HFFc6 (cell line): ENCODE data around the gene NFU1. TPM values are rescaled to one million over a fixed set of nuclear protein-coding genes. Genes with fewer than 3 reads are reported as not detected.

Experiments used
- DNase-seq: peaks from one replicate; pipeline ENCODE4 v3.0.0-alpha.2; 2018
- H3K27ac Mint-ChIP-seq: 2 replicates; pipeline ENCODE4 v1.8.0; 2020; ENCODE audit warnings: mild to moderate bottlenecking, mixed read lengths
- H3K27me3 Mint-ChIP-seq: 2 replicates; pipeline ENCODE4 v1.8.0; 2021; ENCODE audit warnings: mild to moderate bottlenecking, moderate library complexity, mixed read lengths; ENCODE audit not compliant: insufficient read depth
- H3K36me3 Mint-ChIP-seq: 2 replicates; pipeline ENCODE4 v1.8.0; 2021; ENCODE audit warnings: low read depth, mixed read lengths
- H3K4me1 Mint-ChIP-seq: 2 replicates; pipeline ENCODE4 v1.8.0; 2020; ENCODE audit warnings: low read depth, mixed read lengths
- H3K4me3 Mint-ChIP-seq: 2 replicates; pipeline ENCODE4 v1.8.0; 2020; ENCODE audit warnings: mild to moderate bottlenecking, moderate library complexity, mixed read lengths
- H3K9me3 Mint-ChIP-seq: 2 replicates; pipeline ENCODE4 v1.8.0; 2020; ENCODE audit warnings: mild to moderate bottlenecking, mixed read lengths
- total RNA-seq, 6 experiments: library from RNA; stranded (reverse); fragmentation: NEBNext Ultra II Directional; extraction: Animal tissue kit (Norgen Biotek cat#: 25700); gene quantifications; 2 replicates in 1 of 6; 3 replicates in 5 of 6; pipeline ENCODE4 v1.2.3, GENCODE V29; 2021
- TF ChIP-seq, protein P1 (sequence below): fragments of 200-600 bp; sonication (generic); IDR thresholded peaks from 2 replicates; pipeline ENCODE4 v1.5.0; 2021; ENCODE audit warnings: antibody characterized with exemption, mild to moderate bottlenecking

Gene NFU1
- total RNA-seq, 6 experiments from 2014 or later: 60.8 to 76.4 (median 71.6) TPM

GRCh38 chr2:69384618-69385081, 52.6 kb downstream of the NFU1 start:
- H3K36me3 Mint-ChIP-seq: peaks cover 24% of the 10 kb centered on the region
- H3K9me3 Mint-ChIP-seq: no peaks in the 10 kb centered on the region
- H3K4me1 Mint-ChIP-seq: peaks cover 71% of the 10 kb centered on the region
- H3K27me3 Mint-ChIP-seq: no peaks in the 10 kb centered on the region; the same call in 1 of the 2 replicates
- peak; percentile 13 for DNase-seq
- TF ChIP-seq, protein P1, sequence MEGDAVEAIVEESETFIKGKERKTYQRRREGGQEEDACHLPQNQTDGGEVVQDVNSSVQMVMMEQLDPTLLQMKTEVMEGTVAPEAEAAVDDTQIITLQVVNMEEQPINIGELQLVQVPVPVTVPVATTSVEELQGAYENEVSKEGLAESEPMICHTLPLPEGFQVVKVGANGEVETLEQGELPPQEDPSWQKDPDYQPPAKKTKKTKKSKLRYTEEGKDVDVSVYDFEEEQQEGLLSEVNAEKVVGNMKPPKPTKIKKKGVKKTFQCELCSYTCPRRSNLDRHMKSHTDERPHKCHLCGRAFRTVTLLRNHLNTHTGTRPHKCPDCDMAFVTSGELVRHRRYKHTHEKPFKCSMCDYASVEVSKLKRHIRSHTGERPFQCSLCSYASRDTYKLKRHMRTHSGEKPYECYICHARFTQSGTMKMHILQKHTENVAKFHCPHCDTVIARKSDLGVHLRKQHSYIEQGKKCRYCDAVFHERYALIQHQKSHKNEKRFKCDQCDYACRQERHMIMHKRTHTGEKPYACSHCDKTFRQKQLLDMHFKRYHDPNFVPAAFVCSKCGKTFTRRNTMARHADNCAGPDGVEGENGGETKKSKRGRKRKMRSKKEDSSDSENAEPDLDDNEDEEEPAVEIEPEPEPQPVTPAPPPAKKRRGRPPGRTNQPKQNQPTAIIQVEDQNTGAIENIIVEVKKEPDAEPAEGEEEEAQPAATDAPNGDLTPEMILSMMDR: no peak
- no peak overlapping the region for H3K27ac Mint-ChIP-seq
- peak overlapping the region; percentile 64 for H3K4me3 Mint-ChIP-seq

DNA sequence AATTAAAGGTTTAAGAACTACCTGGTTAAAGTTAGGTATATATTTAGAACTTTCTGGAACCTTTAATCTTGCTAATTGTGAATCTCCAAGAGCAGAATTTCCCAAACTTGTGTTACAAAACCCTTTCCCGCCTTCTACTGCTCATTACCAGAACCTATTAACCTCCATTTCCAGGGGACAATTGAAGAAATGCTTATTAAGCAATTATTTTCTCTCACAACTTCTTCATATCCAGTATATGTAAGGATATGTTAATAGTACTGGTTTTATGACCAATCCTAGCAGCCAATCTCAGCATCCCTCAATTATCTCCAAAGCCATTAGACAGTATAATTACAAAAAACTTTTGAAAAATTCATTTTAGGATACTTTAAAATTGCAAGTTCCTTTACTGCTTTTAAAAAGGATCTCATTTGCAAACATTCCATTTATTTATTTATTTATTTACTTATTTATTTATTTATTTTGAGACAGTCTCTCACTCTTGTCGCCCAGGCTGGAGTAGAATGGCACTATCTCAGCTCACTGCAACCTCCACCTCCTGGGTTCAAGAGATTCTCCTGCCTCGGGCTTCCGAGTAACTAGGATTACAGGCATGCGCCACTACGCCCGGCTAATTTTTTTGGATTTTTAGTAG, 53.9 kb downstream of the NFU1 start:
- no peak for DNase-seq
- Mint-ChIP-seq H3K36me3 (peaks cover 24% of the 10 kb centered on the region), H3K9me3 (no peaks in the 10 kb centered on the region), H3K4me1 (peaks cover 70% of the 10 kb centered on the region), H3K27me3 (no peaks in the 10 kb centered on the region; the same call in 1 of the 2 replicates), H3K4me3 (0 out of 2 replicates have a peak overlapping the region, but pooled peaks have one; percentile 64), H3K27ac (no peak overlapping the region)
- TF ChIP-seq, protein P1: no peak

- TF ChIP-seq, protein P1: no peak
- Mint-ChIP-seq H3K4me1 (peaks cover 62% of the 10 kb centered on the region), H3K36me3 (peaks cover 24% of the 10 kb centered on the region), H3K27ac (peak overlapping the region; percentile 37), H3K4me3 (peak overlapping the region; percentile 11), H3K9me3 (no peaks in the 10 kb centered on the region), H3K27me3 (no peaks in the 10 kb centered on the region; the same call in 1 of the 2 replicates)
- DNase-seq: no peak
These were observed 54.7 kb downstream of the NFU1 start for GRCh38 chr2:69382547-69382946.

DNA sequence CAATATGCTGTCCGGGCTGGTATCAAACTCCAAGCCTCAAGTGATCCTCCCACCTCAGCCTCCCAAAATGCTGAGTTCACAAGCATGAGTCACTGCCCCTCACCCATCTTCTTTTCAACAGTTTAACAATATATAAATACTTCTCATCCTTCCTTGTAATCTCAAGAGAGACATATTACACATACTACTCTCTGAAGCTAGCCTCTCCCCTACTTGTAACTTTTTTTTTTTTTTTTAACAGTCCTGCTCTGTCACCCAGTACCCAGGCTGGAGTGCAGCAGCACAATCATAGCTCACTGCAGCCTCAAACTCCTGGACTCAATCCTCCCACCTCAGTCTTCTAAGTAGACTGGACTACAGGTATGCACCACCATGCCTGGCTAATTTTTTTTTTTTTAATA, 55.9 kb downstream of the NFU1 start:
- no peak overlapping the region; the same call in 1 of the 2 replicates for H3K4me3 Mint-ChIP-seq
- TF ChIP-seq, protein P1: no peak
- H3K27me3 Mint-ChIP-seq: no peaks in the 10 kb centered on the region
- no peaks in the 10 kb centered on the region for H3K9me3 Mint-ChIP-seq
- H3K27ac Mint-ChIP-seq: peak overlapping the region; percentile 75
- peaks cover 58% of the 10 kb centered on the region for H3K4me1 Mint-ChIP-seq
- DNase-seq: no peak
- peaks cover 24% of the 10 kb centered on the region for H3K36me3 Mint-ChIP-seq

GRCh38 chr2:69380072-69380917, 56.9 kb downstream of the NFU1 start:
- no peaks in the 10 kb centered on the region for H3K9me3 Mint-ChIP-seq
- TF ChIP-seq, protein P1: no peak
- no peak for DNase-seq
- no peaks in the 10 kb centered on the region for H3K27me3 Mint-ChIP-seq
- H3K27ac Mint-ChIP-seq: peak overlapping the region; percentile 44
- H3K36me3 Mint-ChIP-seq: peaks cover 19% of the 10 kb centered on the region
- H3K4me1 Mint-ChIP-seq: peaks cover 58% of the 10 kb centered on the region
- no peak overlapping the region for H3K4me3 Mint-ChIP-seq
